ENCODE results near the gene PRRC2A.

The PRRC2A gene

DNA sequence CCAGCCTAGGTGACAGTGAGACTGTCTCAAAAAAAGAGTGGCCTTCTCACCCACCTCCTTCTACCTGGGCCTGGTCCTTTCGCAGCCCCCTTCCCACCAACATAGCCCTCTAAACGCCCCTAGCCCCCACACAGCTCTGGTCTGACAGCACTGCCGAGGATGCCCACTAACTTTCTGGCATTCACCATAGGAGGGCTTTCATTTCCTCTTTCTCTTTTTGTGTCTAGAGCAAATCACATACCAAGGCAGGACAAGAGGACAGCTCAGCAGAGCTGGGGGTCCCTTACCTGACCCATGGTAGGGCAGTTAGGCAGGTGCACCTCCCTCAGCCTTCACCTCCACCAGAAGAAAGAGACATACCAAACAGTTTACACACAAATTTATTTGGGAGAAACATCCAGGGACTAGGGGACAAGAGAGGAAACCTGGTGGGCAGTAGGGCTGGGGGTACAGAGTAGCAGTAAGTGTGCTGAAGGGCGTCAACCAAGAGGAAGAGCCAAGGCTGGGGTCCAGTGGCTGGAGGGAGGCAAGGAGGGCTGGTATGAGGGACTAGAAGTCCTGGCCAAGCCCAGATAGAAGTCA, 55.9 kb downstream of the PRRC2A start:
- DNase-seq = no peak

DNA sequence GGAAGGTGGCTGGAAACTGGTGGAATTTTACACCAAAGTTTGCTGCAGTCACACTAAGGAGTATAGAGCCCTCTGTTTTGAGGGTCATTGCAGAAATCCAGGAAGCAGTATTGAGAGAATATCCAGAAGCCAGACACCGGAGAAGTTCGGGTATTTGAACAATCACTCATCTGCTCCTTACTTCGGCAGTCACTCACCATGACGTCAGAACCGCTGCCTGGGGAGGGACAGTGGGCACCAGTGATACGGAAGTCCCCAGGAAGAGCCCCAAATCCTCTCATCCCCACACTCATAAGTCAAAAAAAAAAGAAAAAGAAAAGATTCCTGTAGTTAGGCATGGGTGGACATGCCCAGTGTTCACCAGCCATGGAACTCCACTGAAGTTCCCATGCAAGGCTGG, 56.4 kb downstream of the PRRC2A start:
- DNase-seq = no peak

GRCh38 chr6:31677955-31678354, 57.4 kb downstream of the PRRC2A start:
- no peak for DNase-seq

DNA sequence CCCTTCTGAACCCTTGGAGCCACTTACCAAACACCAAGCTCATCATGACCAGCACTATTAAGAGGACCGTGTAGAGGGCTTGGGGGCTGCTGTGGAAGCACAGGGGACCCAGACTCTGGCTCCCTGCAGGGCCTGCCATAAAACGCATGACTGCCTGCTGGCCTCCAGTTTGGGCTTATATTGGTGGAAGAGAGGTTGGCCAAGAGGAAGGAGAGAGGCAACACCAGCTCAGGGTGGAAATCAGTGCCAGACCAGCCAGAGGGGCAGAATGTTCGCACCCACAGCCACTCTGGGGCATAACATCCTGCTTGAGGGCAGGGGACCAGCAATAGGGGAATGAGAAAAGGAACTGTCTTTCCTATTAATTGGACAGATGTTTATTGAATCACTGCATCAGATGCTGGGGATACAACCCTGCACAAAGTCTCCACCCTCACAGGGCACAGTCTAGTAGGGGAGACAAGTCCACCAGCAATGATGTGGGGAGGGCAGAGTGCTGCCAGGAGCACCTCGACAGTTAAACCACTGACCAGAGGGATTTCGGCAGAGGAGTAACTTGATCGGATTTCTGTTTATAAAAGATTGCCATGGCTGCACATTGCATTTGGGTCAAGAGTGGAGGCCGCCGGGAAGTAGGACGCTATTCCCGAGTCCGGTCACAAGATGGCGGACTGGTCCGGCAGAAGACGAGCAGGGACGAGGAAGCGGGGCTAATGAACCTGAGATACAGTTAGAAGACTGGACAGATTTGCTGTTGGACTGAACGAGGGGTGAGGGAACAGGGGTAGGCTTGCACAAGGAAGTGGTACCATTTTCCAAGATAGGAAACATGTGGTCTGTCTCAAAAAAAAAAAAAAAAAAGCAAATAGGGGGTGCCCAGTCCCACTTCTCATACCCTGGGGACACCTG, 60.0 kb downstream of the PRRC2A start, which contains the start of gene LY6G5C:
Gene LY6G5C, minus strand, starts transcription at position 842 of the 909 bp plus-strand sequence. Its CDS starts 694 bp downstream, at position 148.
- peak; percentile 25 for DNase-seq

- no peak for DNase-seq
Measured at GRCh38 chr6:31681135-31681671, 60.7 kb downstream of the PRRC2A start.

GRCh38 chr6:31683591-31683990, 63.1 kb downstream of the PRRC2A start:
- DNase-seq = no peak

DNA sequence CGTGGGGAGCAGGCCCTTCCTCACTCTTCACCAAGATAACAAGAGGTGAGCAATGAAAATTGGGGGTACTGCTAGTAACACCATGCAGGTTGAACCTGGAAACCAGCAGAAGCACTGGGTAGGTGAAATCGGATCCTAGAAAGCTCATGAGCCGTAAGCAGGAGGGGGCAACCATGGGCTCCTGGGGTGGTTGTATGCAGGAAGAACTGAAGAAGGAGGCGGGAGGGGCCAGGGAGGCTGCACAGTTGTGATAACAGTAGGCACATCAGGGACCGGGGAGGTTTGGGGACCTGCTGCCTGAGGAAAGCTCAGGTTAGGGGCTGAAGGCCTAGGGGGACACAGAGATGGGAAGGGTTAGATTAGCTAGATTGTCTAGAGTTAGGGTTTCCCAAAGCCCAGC, 66.0 kb downstream of the PRRC2A start:
- no peak for DNase-seq

- no peak for DNase-seq
Measured at GRCh38 chr6:31687321-31687720, 66.8 kb downstream of the PRRC2A start.
